SK-N-MC (cell line): Measurements from ENCODE around the gene COL6A3.
"Not testable (repeated sequence)": the region's sequence is repeated elsewhere in the genome, so short reads cannot be mapped to it uniquely, and the experiment has no call there.

Experiments
- DNase-seq: peaks from one replicate; pipeline ENCODE4 v3.0.0-alpha.2; 2011; ENCODE audit warnings: low read depth, low spot score
- H3K27ac ChIP-seq: fragments of 200-600 bp; sonication (generic); 2 replicates; pipeline ENCODE4 v1.5.1; 2016; ENCODE audit warnings: mixed run types
- H3K36me3 ChIP-seq: fragments of 200-600 bp; sonication (generic); 2 replicates; pipeline ENCODE4 v1.6.1; 2017; ENCODE audit warnings: antibody characterized with exemption, low read length, mixed read lengths; ENCODE audit not compliant: insufficient read depth
- H3K4me3 ChIP-seq: fragments of 200-600 bp; sonication (generic); 2 replicates; pipeline ENCODE4 v1.5.1; 2016
- H3K9ac ChIP-seq: fragments of 200-600 bp; sonication (generic); 2 replicates; pipeline ENCODE4 v1.8.0; 2017; ENCODE audit warnings: mixed run types, mixed read lengths; ENCODE audit not compliant: insufficient read length
- H3K9me3 ChIP-seq: fragments of 200-600 bp; sonication (generic); 2 replicates; pipeline ENCODE4 v1.6.1; 2017; ENCODE audit warnings: low read depth, mild to moderate bottlenecking, antibody characterized with exemption, low read length, moderate library complexity, mixed read lengths
- EZH2 ChIP-seq: fragments of 200-600 bp; sonication (generic); IDR thresholded peaks from one replicate; pipeline ENCODE4 v1.6.1; 2017; ENCODE audit warnings: antibody characterized with exemption
- FOXP2 ChIP-seq: optimal IDR thresholded peaks from 2 replicates; pipeline ENCODE3; 2011; ENCODE audit warnings: mild to moderate bottlenecking, moderate library complexity; ENCODE audit not compliant: insufficient read depth; ENCODE audit errors: extremely low read length, control extremely low read depth
- POLR2AphosphoS5 ChIP-seq: IDR thresholded peaks from 2 replicates; pipeline ENCODE4 v1.6.1; 2012; ENCODE audit warnings: mild to moderate bottlenecking, low read depth, low read length, borderline replicate concordance

The COL6A3 gene

DNA sequence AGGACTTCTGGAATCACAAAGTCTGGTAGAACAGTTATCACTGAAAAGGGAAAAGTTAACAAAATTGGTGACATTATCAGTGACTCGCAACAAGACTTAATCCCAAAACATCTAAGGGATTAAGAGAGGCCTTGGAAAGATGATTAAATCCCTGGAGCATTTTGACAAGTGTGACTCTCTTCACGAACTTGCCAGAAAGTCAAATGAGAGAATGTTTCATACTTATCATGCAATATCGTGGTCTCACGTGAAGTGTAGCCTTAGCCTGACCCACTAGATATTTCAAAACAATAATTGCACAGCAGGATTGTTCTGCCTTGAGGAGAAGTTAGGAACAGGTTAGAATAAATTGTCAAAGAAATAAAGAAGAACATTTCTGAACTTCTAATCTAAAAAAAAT lies 104.5 kb downstream of the COL6A3 start:
- Histone ChIP-seq H3K9me3 (no peaks in the 10 kb centered on the region), H3K36me3 (no peaks in the 10 kb centered on the region), H3K9ac (no peak overlapping the region), H3K27ac (no peak overlapping the region), H3K4me3 (no peak overlapping the region)
- TF ChIP-seq POLR2AphosphoS5 = no peak
- TF ChIP-seq FOXP2 = no peak
- TF ChIP-seq EZH2 = no peak
- no peak for DNase-seq

DNA sequence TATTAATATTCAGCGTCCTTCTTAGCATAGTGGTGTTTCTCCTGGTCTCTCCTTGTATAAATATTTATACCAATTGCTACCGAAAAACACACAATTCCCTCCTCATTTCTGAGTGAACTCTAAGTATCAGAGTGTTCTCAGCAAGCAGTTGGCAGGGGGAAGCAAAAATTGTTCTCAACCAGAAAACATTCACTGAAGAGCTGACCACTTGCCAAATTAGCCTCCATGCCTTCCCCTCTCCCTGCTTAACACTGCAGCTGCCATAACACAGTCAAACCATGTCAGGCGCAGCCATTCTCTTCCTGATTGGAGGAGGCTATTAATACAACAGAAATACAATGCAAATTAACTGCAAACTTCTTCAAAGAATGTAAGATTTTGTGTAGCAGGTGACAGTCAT lies 105.0 kb downstream of the COL6A3 start:
- H3K36me3 ChIP-seq = no peaks in the 10 kb centered on the region
- no peak for TF ChIP-seq POLR2AphosphoS5
- no peak for TF ChIP-seq EZH2
- no peak for TF ChIP-seq FOXP2
- H3K4me3 ChIP-seq = no peak overlapping the region
- H3K27ac ChIP-seq = no peak overlapping the region
- no peaks in the 10 kb centered on the region for H3K9me3 ChIP-seq
- H3K9ac ChIP-seq = no peak overlapping the region
- no peak for DNase-seq

DNA sequence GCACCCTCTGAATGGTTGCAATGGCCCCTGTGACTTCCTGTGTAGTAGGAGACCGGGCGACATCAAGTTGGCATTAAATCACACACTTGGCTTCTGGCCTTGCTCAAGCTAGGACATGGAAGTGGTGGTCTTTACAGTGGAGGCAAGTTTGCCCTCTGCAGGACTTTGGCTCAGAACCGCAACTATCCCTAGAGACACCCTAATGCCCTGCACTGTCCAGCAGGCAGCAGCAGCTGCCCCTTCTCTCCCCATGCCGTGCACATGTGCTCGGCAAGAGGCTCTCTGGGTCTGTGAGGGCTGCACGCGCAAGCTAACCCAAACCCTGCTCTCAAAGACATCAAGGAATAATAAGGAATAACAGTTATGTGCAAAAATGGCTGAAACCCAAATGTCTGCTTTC lies 106.5 kb downstream of the COL6A3 start:
- H3K36me3 ChIP-seq = no peaks in the 10 kb centered on the region
- no peak overlapping the region for H3K27ac ChIP-seq
- H3K9ac ChIP-seq = no peak overlapping the region

DNA sequence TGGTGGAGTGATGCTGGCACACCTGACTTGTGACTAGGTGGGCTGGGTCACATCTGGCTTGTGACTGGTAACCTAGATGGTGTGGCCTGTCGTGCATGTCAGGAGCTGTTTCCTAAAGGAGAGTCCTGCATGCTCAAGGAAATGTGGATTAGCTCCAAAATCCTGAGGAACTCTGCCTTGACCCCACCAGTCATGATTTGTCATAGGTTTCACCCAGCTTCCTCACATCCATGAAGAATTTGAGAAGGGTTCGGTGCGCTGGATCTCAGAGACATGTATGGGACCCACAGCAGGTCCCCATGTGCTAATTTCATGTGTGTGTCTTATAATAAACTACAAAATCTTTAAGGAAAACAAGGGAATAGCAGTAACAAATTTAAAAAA lies 107.2 kb downstream of the COL6A3 start:
- Histone ChIP-seq H3K9ac (no peak overlapping the region), H3K4me3 (no peak overlapping the region), H3K27ac (no peak overlapping the region), H3K9me3 (no peaks in the 10 kb centered on the region), H3K36me3 (no peaks in the 10 kb centered on the region)
- no peak for DNase-seq
- no peak for TF ChIP-seq POLR2AphosphoS5
- TF ChIP-seq EZH2 = no peak
- TF ChIP-seq FOXP2 = no peak

More for the DNA sequence above, 106.5 kb downstream of the COL6A3 start:
- DNase-seq = no peak
- Histone ChIP-seq H3K9me3 (no peaks in the 10 kb centered on the region), H3K4me3 (no peak overlapping the region)
- TF ChIP-seq POLR2AphosphoS5 (no peak), FOXP2 (no peak), EZH2 (no peak)

DNA sequence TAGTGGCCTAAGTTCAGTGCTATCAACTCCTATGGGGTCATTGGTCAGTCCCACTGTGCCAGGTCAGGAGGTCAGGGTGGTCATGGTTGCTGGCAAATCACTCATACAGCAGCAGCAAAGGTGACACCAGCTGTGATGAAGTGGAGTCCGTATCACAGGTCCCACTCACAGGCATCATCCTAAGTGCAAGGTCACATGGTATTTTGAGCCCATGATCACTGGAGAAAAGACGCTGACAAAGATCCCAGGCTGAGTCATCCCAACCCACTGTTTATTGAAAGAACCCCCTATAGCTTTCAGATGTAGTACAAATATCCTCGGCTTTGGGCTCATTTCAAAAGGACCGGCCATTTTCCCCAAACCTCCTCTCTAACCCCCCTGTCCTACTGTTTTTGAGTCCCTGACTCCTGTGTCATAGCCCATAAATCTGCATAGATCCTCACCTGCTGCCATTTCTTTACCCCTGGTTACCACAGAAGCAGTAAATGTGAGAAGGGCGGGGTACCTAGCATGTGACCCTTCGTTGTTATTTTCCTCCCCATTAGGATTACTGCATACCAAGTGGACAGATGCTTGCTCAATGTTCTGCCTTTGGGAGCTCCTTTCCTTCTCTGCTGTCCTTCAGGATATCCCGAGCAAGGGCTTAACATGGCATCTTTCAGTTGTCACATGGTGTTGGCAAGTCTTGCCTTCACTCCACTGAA lies 107.7 kb downstream of the COL6A3 start:
- TF ChIP-seq POLR2AphosphoS5 = no peak
- TF ChIP-seq FOXP2 = no peak
- no peak for TF ChIP-seq EZH2
- DNase-seq = no peak
- H3K4me3 ChIP-seq = no peak overlapping the region
- no peaks in the 10 kb centered on the region for H3K9me3 ChIP-seq
- H3K27ac ChIP-seq = no peak overlapping the region
- no peak overlapping the region for H3K9ac ChIP-seq
- no peaks in the 10 kb centered on the region for H3K36me3 ChIP-seq

DNA sequence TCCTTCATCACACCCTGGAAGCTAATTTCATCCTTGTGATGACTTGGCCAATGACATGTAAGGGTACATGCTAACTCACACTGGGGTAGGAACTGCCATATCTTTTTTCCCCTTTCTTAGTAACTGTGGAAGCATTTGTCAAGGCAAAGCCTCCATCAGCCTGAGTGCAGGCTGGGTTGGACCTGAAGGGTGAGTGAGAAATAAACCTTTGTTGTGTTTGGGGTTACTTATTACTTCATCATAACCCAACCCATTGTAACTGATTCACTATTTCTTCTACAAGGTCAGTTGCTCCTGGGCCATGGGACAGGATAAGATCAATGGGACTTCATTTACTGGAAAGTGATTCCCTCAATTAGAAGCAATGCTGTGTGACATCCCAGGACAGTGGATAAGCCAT lies 108.4 kb downstream of the COL6A3 start:
- no peak overlapping the region for H3K4me3 ChIP-seq
- no peak for DNase-seq
- TF ChIP-seq POLR2AphosphoS5 = no peak
- no peak for TF ChIP-seq FOXP2
- H3K36me3 ChIP-seq = no peaks in the 10 kb centered on the region
- no peaks in the 10 kb centered on the region for H3K9me3 ChIP-seq
- H3K9ac ChIP-seq = no peak overlapping the region
- no peak overlapping the region for H3K27ac ChIP-seq

DNA sequence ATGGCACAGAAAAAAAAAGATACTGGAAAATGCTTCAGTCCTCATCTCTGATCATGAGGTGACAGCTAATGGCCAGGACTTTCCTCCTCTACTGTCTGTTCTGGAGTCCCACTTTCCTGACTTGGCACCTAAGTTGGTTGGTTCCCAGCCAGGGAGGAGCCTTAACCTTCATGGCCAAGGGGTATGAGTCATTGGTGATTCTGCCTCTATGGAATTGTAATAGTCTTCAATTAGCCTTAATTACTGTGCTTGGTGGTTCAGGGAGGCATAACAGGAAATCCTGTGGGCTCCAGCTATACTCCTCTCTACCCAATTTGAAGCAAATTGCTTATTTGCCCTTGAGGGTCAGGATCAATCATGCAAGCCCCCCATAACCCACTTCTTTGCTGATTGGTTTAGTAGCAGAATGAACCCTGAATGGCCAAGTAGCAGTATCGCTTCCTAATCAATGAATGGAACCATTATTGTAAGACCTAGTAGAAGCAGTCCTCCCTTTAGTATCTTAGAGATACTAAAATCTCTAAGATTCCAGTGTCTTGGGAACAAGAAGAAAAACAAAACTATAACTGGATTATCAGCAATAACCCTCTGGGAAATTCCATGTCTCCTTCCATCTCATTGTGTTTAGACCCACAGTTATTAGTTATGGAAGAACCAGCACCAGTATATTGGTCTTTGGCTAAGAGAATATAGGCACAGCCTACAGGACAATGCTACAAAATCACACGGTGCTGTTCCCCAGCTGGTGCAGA lies 109.0 kb downstream of the COL6A3 start:
- Histone ChIP-seq H3K9me3 (no peaks in the 10 kb centered on the region), H3K36me3 (no peaks in the 10 kb centered on the region), H3K4me3 (no peak overlapping the region), H3K27ac (no peak overlapping the region), H3K9ac (no peak overlapping the region)
- TF ChIP-seq FOXP2 = no peak
- TF ChIP-seq POLR2AphosphoS5 = no peak
- no peak for TF ChIP-seq EZH2
- DNase-seq = no peak

DNA sequence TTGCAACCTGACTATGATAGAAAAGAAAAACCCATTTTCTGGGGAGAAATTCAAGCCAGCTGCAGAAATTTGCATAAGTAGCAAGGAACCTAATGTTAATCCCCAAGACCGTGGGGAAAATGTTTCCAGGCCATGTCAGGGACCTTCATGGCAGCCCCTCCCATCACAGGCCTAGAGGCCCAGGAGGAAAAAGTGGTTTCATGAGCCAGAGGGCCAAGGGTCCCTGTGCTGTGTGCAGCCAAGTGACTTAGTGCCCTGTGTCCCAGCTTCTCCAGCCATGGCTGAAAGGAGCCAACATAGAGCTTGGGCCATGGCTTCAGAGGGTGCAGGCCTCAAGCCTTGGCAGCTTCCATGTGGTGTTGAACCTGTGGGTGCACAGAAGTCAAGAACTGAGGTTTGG lies 110.7 kb downstream of the COL6A3 start:
- not testable (repeated sequence) for H3K36me3 ChIP-seq, H3K9me3 ChIP-seq, DNase-seq

DNA sequence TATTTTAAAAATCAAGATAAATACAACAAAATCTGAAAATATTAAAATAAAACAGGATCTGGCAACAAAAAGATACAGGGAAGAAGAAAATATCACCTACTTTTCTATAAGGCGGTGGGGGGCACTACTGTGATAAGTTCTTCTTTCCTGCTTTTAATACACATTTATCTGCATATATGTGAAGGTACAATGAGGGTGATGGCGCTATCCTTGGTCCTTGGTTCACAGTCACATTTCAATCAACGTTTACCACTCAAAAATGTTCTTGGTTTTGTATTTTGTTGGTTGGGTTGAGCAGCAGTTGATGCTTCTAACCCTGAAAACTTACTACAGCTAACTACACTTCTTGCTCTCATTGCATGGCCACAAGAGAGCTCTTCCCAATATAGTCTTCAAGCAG lies 112.4 kb downstream of the COL6A3 start:
- Histone ChIP-seq H3K9me3 (no peaks in the 10 kb centered on the region), H3K4me3 (no peak overlapping the region), H3K36me3 (no peaks in the 10 kb centered on the region), H3K9ac (no peak overlapping the region), H3K27ac (no peak overlapping the region)
- TF ChIP-seq POLR2AphosphoS5 = no peak
- no peak for DNase-seq

More for the DNA sequence above, 110.7 kb downstream of the COL6A3 start:
- H3K9ac ChIP-seq, H3K27ac ChIP-seq, H3K4me3 ChIP-seq: not testable (repeated sequence)
